HG03342 (cell line): ENCODE results near the gene NEDD4.
"Not testable (repeated sequence)": the region's sequence is repeated elsewhere in the genome, so short reads cannot be mapped to it uniquely, and the experiment has no call there.

Source experiments
- ATAC-seq: cut with Tn5 transposase; IDR thresholded peaks from one replicate; pipeline ENCODE4 v1.9.1; 2021; ENCODE audit warnings: mild to moderate bottlenecking, moderate library complexity; ENCODE audit not compliant: unreplicated experiment

Gene NEDD4

DNA sequence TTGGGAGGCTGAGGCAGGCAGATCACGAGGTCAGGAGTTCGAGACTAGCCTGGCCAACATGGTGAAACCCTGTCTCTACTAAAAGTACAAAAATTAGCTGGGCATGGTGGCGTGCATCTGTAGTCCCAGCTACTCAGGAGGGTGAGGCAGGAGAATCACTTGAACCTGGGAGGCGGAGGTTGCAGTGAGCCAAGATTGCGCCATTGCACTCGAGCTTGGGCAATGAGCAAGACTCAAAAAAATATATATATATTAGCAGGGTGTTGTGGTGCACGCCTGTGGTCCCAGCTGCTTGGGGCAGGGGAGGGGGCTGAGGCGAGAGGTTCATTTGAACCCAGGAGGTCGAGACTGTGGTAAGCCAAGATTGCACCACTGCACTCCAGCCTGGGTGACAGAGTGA lies 207.8 kb downstream of the NEDD4 start:
- not testable (repeated sequence) for ATAC-seq

- no peak for ATAC-seq
Observed at GRCh38 chr15:55784286-55784685, 209.1 kb downstream of the NEDD4 start.

DNA sequence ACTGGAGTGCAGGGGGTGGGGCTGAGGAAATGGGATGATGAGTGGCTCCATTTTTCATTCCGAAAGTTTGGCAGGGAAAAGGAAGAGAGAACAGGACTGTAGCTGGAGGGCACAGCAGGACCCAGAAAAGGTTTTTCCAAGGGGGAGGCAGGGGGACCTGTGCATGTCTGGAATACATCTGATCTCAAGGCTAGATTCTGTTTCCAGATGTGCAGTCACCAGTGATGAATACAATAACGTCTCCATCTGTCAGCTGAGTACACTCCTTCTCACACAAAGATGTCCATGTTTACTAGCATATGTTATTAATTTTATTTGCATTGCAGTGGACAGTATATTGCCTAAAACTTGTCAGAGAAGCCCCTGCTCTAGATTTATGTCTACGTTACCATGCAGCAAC lies 210.5 kb downstream of the NEDD4 start:
- ATAC-seq, result no peak

- no peak for ATAC-seq
Observed at GRCh38 chr15:55780292-55780691, 213.1 kb downstream of the NEDD4 start.

- no peak for ATAC-seq
Observed at GRCh38 chr15:55778932-55779331, 214.5 kb downstream of the NEDD4 start.
